Parathyroid adenoma (tissue), 2 donors: Measurements from ENCODE around the gene ICAM3.
"Not testable (repeated sequence)": the region's sequence is repeated elsewhere in the genome, so short reads cannot be mapped to it uniquely, and the experiment has no call there.

ENCODE experiments used
- H2AFZ ChIP-seq: fragments of 300-600 bp; sonication (generic); one replicate; pipeline ENCODE4 v1.7.0; 2017; ENCODE audit warnings: antibody characterized with exemption, mild to moderate bottlenecking
- H3K27ac ChIP-seq: fragments of 300-600 bp; sonication (generic); one replicate; pipeline ENCODE4 v1.7.0; 2017
- H3K27me3 ChIP-seq: fragments of 300-600 bp; sonication (generic); one replicate; pipeline ENCODE4 v1.7.0; 2017; ENCODE audit warnings: low read length; ENCODE audit not compliant: control insufficient read depth, insufficient read depth
- H3K36me3 ChIP-seq: fragments of 300-600 bp; sonication (generic); one replicate; pipeline ENCODE4 v1.7.0; 2017; ENCODE audit warnings: low read length; ENCODE audit not compliant: control insufficient read depth, insufficient read depth
- H3K4me1 ChIP-seq: fragments of 300-600 bp; sonication (generic); one replicate; pipeline ENCODE4 v1.7.0; 2017; ENCODE audit warnings: control low read depth
- H3K4me2 ChIP-seq: fragments of 300-600 bp; sonication (generic); one replicate; pipeline ENCODE4 v1.7.0; 2017; ENCODE audit warnings: low read length
- H3K4me3 ChIP-seq: fragments of 300-600 bp; sonication (generic); one replicate; pipeline ENCODE4 v1.7.0; 2017; ENCODE audit warnings: low read depth, low read length
- H3K79me2 ChIP-seq: fragments of 300-600 bp; sonication (generic); one replicate; pipeline ENCODE4 v1.7.0; 2017; ENCODE audit warnings: control low read depth
- H3K9ac ChIP-seq: fragments of 300-600 bp; sonication (generic); one replicate; pipeline ENCODE4 v1.7.0; 2017; ENCODE audit warnings: mild to moderate bottlenecking
- H3K9me3 ChIP-seq: fragments of 300-600 bp; sonication (generic); one replicate; pipeline ENCODE4 v1.7.0; 2017; ENCODE audit warnings: low read length; ENCODE audit not compliant: control insufficient read depth
- CTCF ChIP-seq: fragments of 300-600 bp; sonication (generic); IDR thresholded peaks from one replicate; pipeline ENCODE4 v1.7.0; 2017; ENCODE audit warnings: antibody characterized with exemption, mild to moderate bottlenecking
- donor health status: primary hyperparathyroidism.

The ICAM3 gene, protein sequence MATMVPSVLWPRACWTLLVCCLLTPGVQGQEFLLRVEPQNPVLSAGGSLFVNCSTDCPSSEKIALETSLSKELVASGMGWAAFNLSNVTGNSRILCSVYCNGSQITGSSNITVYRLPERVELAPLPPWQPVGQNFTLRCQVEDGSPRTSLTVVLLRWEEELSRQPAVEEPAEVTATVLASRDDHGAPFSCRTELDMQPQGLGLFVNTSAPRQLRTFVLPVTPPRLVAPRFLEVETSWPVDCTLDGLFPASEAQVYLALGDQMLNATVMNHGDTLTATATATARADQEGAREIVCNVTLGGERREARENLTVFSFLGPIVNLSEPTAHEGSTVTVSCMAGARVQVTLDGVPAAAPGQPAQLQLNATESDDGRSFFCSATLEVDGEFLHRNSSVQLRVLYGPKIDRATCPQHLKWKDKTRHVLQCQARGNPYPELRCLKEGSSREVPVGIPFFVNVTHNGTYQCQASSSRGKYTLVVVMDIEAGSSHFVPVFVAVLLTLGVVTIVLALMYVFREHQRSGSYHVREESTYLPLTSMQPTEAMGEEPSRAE

GRCh38 chr19:10339380-10339960 lies at the start of gene ICAM3:
Gene ICAM3 (minus strand): TSS chr19:10339624. CDS start chr19:10339614, 10 bp downstream.
- Histone ChIP-seq H3K79me2 (no peaks in the 10 kb centered on the region), H3K4me1 (peaks cover 2% of the 10 kb centered on the region), H3K27ac (no peak within 1 kb of the TSS), H3K9me3 (no peaks in the 10 kb centered on the region), H3K36me3 (no peaks in the 10 kb centered on the region), H3K4me3 (no peak within 1 kb of the TSS), H2AFZ (no peak within 1 kb of the TSS), H3K9ac (no peak within 1 kb of the TSS), H3K27me3 (no peaks in the 10 kb centered on the region), H3K4me2 (no peak within 1 kb of the TSS)
- TF ChIP-seq CTCF = no peak

GRCh38 chr19:10388957-10389356 lies 49.5 kb upstream of the ICAM3 start:
- no peak overlapping the region for H3K4me2 ChIP-seq
- no peaks in the 10 kb centered on the region for H3K27me3 ChIP-seq
- no peaks in the 10 kb centered on the region for H3K79me2 ChIP-seq
- no peaks in the 10 kb centered on the region for H3K9me3 ChIP-seq
- H3K4me3 ChIP-seq = no peak overlapping the region
- H2AFZ ChIP-seq = peak overlapping the region; percentile 1
- H3K4me1 ChIP-seq = no peaks in the 10 kb centered on the region
- H3K9ac ChIP-seq = no peak overlapping the region
- no peak overlapping the region for H3K27ac ChIP-seq
- peak; percentile 96 for TF ChIP-seq CTCF
- no peaks in the 10 kb centered on the region for H3K36me3 ChIP-seq

- Histone ChIP-seq H3K27me3 (no peaks in the 10 kb centered on the region), H3K4me1 (peaks cover 6% of the 10 kb centered on the region), H3K36me3 (no peaks in the 10 kb centered on the region), H3K79me2 (peaks cover 6% of the 10 kb centered on the region), H3K9me3 (no peaks in the 10 kb centered on the region), H3K9ac (no peak overlapping the region), H3K4me3 (no peak overlapping the region), H3K4me2 (no peak overlapping the region), H2AFZ (no peak overlapping the region), H3K27ac (no peak overlapping the region)
- no peak for TF ChIP-seq CTCF
Measured at GRCh38 chr19:10384580-10384979, 45.2 kb upstream of the ICAM3 start.

GRCh38 chr19:10383223-10383499 lies 43.7 kb upstream of the ICAM3 start:
- not testable (repeated sequence) for H3K4me2 ChIP-seq, H3K9me3 ChIP-seq, H3K27me3 ChIP-seq, H3K36me3 ChIP-seq, H3K4me3 ChIP-seq, H3K27ac ChIP-seq, H3K4me1 ChIP-seq, H3K9ac ChIP-seq, H3K79me2 ChIP-seq, H2AFZ ChIP-seq

DNA sequence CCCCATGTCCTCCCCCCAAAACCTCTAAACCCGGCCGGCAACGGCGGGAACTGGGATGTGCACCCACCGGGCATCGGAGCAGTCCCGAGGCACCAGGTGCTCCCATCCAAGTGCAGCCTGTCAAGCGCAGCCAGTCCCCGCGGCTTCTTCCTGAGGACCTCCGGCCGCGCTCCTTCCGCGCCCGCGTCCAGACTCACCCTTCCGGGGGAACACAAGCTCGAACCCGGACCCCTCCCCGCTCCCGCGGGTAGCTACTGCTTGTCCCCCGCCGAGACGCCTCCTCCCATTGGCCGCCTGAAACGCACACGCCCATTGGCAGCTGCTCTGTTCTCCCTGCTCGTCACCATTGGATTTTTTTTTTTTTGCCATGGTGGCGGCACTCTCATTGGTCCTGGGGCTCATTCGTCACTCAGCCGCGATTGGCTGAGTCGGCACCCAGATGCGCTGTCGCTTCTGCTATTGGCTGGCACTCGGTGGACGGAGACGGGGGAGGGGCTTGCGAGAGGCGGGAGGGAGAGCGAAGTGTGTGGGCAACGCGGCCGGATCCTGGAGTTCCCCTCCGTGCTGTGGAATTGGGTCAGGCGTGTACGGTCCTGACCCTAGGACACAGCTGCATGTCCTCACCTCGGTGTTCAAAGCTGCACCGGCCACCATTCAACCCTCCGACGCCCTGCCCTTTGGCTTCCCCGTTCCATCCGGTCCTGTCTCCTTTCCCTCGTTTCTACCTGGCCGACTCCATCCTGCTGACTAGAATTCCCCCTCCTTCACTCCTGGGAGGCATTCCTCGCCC lies 41.1 kb upstream of the ICAM3 start, which contains the start of gene TYK2:
TSS of gene TYK2 (minus strand) at position 260 of the 790 bp plus-strand sequence. CDS start 2,166 bp downstream, outside the sequence.
- H3K79me2 ChIP-seq = peaks cover 7% of the 10 kb centered on the region
- peak within 1 kb of the TSS; percentile 97 for H3K4me2 ChIP-seq
- TF ChIP-seq CTCF = no peak
- H3K9me3 ChIP-seq = no peaks in the 10 kb centered on the region
- H2AFZ ChIP-seq = peak within 1 kb of the TSS; percentile 99
- H3K27me3 ChIP-seq = no peaks in the 10 kb centered on the region
- H3K9ac ChIP-seq = peak within 1 kb of the TSS; percentile 50
- H3K4me1 ChIP-seq = peaks cover 7% of the 10 kb centered on the region
- H3K4me3 ChIP-seq = peak within 1 kb of the TSS; percentile 95
- H3K27ac ChIP-seq = peak within 1 kb of the TSS; percentile 34
- no peaks in the 10 kb centered on the region for H3K36me3 ChIP-seq
